ENCODE measurements around the gene PDC. TPM values are rescaled to one million over a fixed set of nuclear protein-coding genes. Genes with fewer than 3 reads are reported as not detected.

PDC gene
- total and polyA plus RNA-seq, 10 of the 15 experiments (the other 5 are each of a cell fraction or from before 2014, with no cell fraction given) = 0.11 TPM; not detected in 9

DNA sequence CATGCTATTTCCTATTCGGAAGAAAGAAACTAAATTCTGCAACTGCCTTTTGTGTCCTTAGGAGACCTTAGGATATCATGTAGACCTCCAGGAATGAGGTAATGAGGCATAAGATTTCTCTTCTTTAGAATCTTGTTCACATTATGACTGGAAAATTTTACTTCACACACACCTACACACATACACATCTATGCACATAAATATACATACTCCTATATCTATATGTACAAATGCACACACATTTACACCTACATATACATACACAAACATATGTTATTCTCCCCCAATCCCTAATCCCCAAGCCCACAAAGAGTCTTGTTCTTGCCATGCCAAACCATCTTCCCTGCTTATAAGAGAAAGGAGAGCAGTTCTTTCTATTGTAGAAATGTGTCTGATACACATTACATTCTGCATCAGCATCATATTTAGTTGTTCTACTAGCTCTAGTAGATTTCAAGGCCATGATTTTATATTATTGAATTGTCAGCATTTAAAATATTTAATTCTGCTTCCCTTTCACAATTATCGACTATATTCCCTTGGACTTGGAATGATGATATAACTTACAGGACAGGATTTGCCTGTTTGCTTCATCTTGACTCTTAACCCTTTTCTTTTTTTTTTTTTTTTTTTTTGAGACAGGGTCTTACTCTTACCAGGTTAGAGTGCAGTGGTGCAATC lies 35.4 kb upstream of the PDC start:
- 89% methylated on average over 2 of the region's 2 CpGs for WGBS (ENCODE audit: insufficient coverage, insufficient replicate concordance, low lambda C conversion rate, missing lambda C conversion rate)
- peaks cover 4% of the 10 kb centered on the region; the same call in 1 of the 2 replicates for H3K4me1 ChIP-seq (ENCODE audit: control insufficient read depth, insufficient read depth, low read length)
- no peak overlapping the region for H3K4me2 ChIP-seq (ENCODE audit: control insufficient read depth, insufficient read depth)
- DNase-seq (ENCODE audit: low read depth, low spot score) (no peak), FAIRE-seq (no peak), ATAC-seq (no peak)
- no peaks in the 10 kb centered on the region for H3K9me3 ChIP-seq (replicated peaks; ENCODE audit: control insufficient read depth, insufficient read depth, low read length)
- CTCF ChIA-PET = interaction anchor here (1.1 kb wide), 1 partner anchor 12 kb away, joined by 4 read pairs; no protein-coding TSS in a partner anchor
- intact Hi-C loops (cut with micrococcal nuclease; ENCODE audit: unreplicated experiment) (no loop called here), in situ Hi-C loops (cut with MboI) (no loop called here)
- TF ChIP-seq IRF4 (IDR thresholded peaks at IDR 0.05; ENCODE audit: low read depth, low read length) (no peak), HCFC1 (IDR thresholded peaks at IDR 0.05; ENCODE audit: low read length) (no peak), TAF1 (IDR thresholded peaks at IDR 0.05; ENCODE audit: borderline replicate concordance, low read depth, low read length) (no peak), PAX5 (IDR thresholded peaks at IDR 0.05; ENCODE audit: borderline replicate concordance, low read depth, low read length) (no peak), IKZF1 (conservative IDR thresholded peaks at IDR 0.05) (no peak), SUZ12 (IDR thresholded peaks at IDR 0.05; ENCODE audit: unreplicated experiment) (no peak), RAD21 (IDR thresholded peaks at IDR 0.05; ENCODE audit: insufficient read depth, low read depth, low read length) (no peak), STAT1 (conservative IDR thresholded peaks at IDR 0.05) (no peak), ZNF217 (IDR thresholded peaks at IDR 0.05) (no peak), HDGF (IDR thresholded peaks at IDR 0.05) (no peak), KLF5 (IDR thresholded peaks at IDR 0.05; ENCODE audit: partially characterized antibody) (no peak), SREBF2 (IDR thresholded peaks at IDR 0.05; ENCODE audit: low read length) (no peak), NBN (IDR thresholded peaks at IDR 0.05) (no peak), TCF7 (IDR thresholded peaks at IDR 0.05; ENCODE audit: borderline replicate concordance) (no peak), CHD4 (IDR thresholded peaks at IDR 0.05) (no peak)
- TF ChIP-seq, protein P1, sequence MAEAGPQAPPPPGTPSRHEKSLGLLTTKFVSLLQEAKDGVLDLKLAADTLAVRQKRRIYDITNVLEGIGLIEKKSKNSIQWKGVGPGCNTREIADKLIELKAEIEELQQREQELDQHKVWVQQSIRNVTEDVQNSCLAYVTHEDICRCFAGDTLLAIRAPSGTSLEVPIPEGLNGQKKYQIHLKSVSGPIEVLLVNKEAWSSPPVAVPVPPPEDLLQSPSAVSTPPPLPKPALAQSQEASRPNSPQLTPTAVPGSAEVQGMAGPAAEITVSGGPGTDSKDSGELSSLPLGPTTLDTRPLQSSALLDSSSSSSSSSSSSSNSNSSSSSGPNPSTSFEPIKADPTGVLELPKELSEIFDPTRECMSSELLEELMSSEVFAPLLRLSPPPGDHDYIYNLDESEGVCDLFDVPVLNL (IDR thresholded peaks at IDR 0.05; ENCODE audit: low read depth, low read length) = no peak
- TF ChIP-seq, protein P2, sequence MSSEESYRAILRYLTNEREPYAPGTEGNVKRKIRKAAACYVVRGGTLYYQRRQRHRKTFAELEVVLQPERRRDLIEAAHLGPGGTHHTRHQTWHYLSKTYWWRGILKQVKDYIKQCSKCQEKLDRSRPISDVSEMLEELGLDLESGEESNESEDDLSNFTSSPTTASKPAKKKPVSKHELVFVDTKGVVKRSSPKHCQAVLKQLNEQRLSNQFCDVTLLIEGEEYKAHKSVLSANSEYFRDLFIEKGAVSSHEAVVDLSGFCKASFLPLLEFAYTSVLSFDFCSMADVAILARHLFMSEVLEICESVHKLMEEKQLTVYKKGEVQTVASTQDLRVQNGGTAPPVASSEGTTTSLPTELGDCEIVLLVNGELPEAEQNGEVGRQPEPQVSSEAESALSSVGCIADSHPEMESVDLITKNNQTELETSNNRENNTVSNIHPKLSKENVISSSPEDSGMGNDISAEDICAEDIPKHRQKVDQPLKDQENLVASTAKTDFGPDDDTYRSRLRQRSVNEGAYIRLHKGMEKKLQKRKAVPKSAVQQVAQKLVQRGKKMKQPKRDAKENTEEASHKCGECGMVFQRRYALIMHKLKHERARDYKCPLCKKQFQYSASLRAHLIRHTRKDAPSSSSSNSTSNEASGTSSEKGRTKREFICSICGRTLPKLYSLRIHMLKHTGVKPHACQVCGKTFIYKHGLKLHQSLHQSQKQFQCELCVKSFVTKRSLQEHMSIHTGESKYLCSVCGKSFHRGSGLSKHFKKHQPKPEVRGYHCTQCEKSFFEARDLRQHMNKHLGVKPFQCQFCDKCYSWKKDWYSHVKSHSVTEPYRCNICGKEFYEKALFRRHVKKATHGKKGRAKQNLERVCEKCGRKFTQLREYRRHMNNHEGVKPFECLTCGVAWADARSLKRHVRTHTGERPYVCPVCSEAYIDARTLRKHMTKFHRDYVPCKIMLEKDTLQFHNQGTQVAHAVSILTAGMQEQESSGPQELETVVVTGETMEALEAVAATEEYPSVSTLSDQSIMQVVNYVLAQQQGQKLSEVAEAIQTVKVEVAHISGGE (CRISPR knock-in tag; IDR thresholded peaks at IDR 0.05) = no peak
- H4K20me1 ChIP-seq (ENCODE audit: control insufficient read depth, insufficient read depth) = no peaks in the 10 kb centered on the region
- H3K4me3 ChIP-seq = no peak overlapping the region
- no peaks in the 10 kb centered on the region for H3K36me3 ChIP-seq (ENCODE audit: control insufficient read depth in 2 of 2, insufficient read depth in 2 of 2, low read length in 1 of 2)
- H3K27me3 ChIP-seq (replicated peaks in 1 of 2; ENCODE audit: control insufficient read depth in 2 of 2, insufficient read depth in 2 of 2, low read length in 1 of 2) = no peaks in the 10 kb centered on the region
- H3K9ac ChIP-seq (ENCODE audit: control insufficient read depth, insufficient read depth, low read length) = no peak overlapping the region
- H3K79me2 ChIP-seq (ENCODE audit: control insufficient read depth, insufficient read depth, low read length) = no peaks in the 10 kb centered on the region
- SMC1A ChIA-PET (ENCODE audit: uncharacterized antibody, unreplicated experiment) = interaction anchor here (0.8 to 0.9 kb wide), 2 partner anchors 17 to 41 kb away, joined by 3 read pairs; no protein-coding TSS in a partner anchor
- no peak overlapping the region for H2AFZ ChIP-seq (ENCODE audit: control insufficient read depth, low read depth, low read length)
- POLR2A ChIA-PET = no interaction called here
- H3K27ac ChIP-seq (ENCODE audit: control insufficient read depth, insufficient read depth) = no peak overlapping the region
- RAD21 ChIA-PET (ENCODE audit: unreplicated experiment) = no interaction called here
- no TSS peak for BruUV-seq (replicated peaks)
